Lower leg skin (tissue), 3 donors: ENCODE measurements around the gene CNKSR3.

Experiments
- CTCF ChIP-seq, 3 donors: fragments of 450-650 bp; IDR thresholded peaks; one replicate each; pipeline ENCODE4 v1.5.1; 2016; ENCODE audit warnings: antibody characterized with exemption in 3 of 3, mild to moderate bottlenecking in 3 of 3, moderate library complexity in 2 of 3
- POLR2A ChIP-seq, 2 donors: fragments of 450-650 bp; IDR thresholded peaks; one replicate each; pipeline ENCODE4 v1.6.1; 2016 to 2017; ENCODE audit warnings: antibody characterized with exemption in 2 of 2, mild to moderate bottlenecking in 1 of 2, moderate library complexity in 1 of 2

- TF ChIP-seq POLR2A (IDR thresholded peaks at IDR 0.05) (no peak), CTCF (IDR thresholded peaks at IDR 0.05) (no peak)
Observed at GRCh38 chr6:154500769-154501577, 9.5 kb downstream of the CNKSR3 start.
